ENCODE results near the gene RAB17.

DNA sequence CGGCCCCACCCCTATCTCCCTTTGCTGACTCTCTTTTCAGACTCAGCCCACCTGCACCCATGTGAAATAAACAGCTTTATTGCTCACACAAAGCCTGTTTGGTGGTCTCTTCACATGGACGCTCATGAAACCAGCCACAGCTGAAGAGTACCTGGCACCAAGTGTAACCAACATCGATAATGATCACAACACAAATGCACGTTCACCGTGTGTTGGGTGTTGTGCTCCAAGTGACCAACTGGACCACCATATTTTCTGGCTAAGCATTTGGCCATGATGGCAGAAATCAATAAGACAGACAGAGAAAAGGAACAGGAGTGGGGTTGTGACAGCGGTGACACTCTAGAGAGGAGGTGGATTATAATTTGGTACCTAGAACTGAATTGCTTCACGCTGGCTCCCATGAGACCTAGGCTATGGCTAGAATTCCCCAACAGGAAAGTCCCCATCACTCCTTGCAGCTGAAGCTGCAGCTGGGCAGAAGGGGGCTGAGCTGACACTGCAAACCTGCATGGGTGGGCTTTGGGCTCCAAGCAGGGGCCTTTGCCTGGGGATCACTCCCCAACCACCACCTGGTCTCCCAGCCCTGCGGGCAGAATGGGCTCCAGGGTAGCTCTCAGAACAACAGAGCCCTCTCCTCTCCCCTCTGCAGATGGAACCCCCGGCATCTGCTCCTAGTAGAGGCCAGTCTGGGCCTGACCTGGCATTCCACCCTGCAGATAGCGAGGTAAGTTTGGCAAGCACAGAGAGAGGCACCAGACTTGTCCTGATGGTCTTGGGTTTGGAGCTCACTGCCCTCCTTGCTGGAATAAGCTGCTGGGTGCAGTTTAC is 22.2 kb upstream of the RAB17 start:
- TF ChIP-seq, protein P1, sequence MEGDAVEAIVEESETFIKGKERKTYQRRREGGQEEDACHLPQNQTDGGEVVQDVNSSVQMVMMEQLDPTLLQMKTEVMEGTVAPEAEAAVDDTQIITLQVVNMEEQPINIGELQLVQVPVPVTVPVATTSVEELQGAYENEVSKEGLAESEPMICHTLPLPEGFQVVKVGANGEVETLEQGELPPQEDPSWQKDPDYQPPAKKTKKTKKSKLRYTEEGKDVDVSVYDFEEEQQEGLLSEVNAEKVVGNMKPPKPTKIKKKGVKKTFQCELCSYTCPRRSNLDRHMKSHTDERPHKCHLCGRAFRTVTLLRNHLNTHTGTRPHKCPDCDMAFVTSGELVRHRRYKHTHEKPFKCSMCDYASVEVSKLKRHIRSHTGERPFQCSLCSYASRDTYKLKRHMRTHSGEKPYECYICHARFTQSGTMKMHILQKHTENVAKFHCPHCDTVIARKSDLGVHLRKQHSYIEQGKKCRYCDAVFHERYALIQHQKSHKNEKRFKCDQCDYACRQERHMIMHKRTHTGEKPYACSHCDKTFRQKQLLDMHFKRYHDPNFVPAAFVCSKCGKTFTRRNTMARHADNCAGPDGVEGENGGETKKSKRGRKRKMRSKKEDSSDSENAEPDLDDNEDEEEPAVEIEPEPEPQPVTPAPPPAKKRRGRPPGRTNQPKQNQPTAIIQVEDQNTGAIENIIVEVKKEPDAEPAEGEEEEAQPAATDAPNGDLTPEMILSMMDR (IDR thresholded peaks at IDR 0.05; ENCODE audit: low read depth, low read length), result no peak
- TF ChIP-seq EZH2phosphoT487 (IDR thresholded peaks at IDR 0.05; ENCODE audit: low read depth), result no peak

All from OCI-LY3 (cell line).